GM21576 (cell line): Measurements from ENCODE around the gene IL1RAP.

ENCODE experiments used
- ATAC-seq: cut with Tn5 transposase; IDR thresholded peaks from one replicate; pipeline ENCODE4 v1.9.1; 2021; ENCODE audit warnings: mild to moderate bottlenecking, moderate library complexity; ENCODE audit not compliant: unreplicated experiment

Gene IL1RAP

GRCh38 chr3:190701096-190701532, 187.2 kb downstream of the IL1RAP start:
- ATAC-seq = no peak

- ATAC-seq = no peak
These were observed 192.7 kb downstream of the IL1RAP start for GRCh38 chr3:190706582-190706981.
